GM23338 (cell line): ENCODE measurements around the gene CRISPLD2. TPM values are rescaled to one million over a fixed set of nuclear protein-coding genes. Genes with fewer than 3 reads are reported as not detected.

ENCODE experiments used
- ATAC-seq: fragments of 200-7000 bp; cut with Tn5 transposase; 3 replicates; pipeline ENCODE4 v1.9.1; 2020
- DNase-seq: peaks from one replicate; pipeline ENCODE4 v3.0.0-alpha.2; 2015; ENCODE audit warnings: low spot score
- H2AFZ ChIP-seq: fragments of 200-600 bp; sonication (generic); 2 replicates; pipeline ENCODE4 v1.8.0; 2016; ENCODE audit warnings: antibody characterized with exemption, mild to moderate bottlenecking, moderate library complexity
- H3F3A ChIP-seq: fragments of 200-600 bp; sonication (generic); replicated peaks from 2 replicates; pipeline ENCODE4 v1.8.0; 2017; ENCODE audit warnings: antibody characterized with exemption, mixed run types, low read depth
- H3K27ac ChIP-seq: fragments of 200-600 bp; sonication (generic); 2 replicates; pipeline ENCODE4 v1.6.1; 2016; ENCODE audit warnings: low read depth
- H3K27me3 ChIP-seq: fragments of 200-600 bp; sonication (generic); 2 replicates; pipeline ENCODE4 v1.8.0; 2016; ENCODE audit warnings: mild to moderate bottlenecking, mixed run types, moderate library complexity; ENCODE audit not compliant: insufficient read depth
- H3K36me3 ChIP-seq: fragments of 200-600 bp; sonication (generic); 2 replicates; pipeline ENCODE4 v1.8.0; 2016; ENCODE audit warnings: mild to moderate bottlenecking; ENCODE audit not compliant: insufficient read depth
- H3K4me1 ChIP-seq: fragments of 200-600 bp; sonication (generic); 2 replicates; pipeline ENCODE4 v1.8.0; 2016; ENCODE audit warnings: mild to moderate bottlenecking, moderate library complexity; ENCODE audit not compliant: insufficient read depth
- H3K4me2 ChIP-seq: fragments of 200-600 bp; sonication (generic); 2 replicates; pipeline ENCODE4 v1.7.1; 2017; ENCODE audit warnings: mixed run types
- H3K4me3 ChIP-seq: fragments of 200-600 bp; sonication (generic); 2 replicates; pipeline ENCODE4 v1.6.1; 2016; ENCODE audit warnings: mixed run types
- H3K79me2 ChIP-seq: fragments of 200-600 bp; sonication (generic); replicated peaks from 2 replicates; pipeline ENCODE4 v1.8.0; 2017; ENCODE audit warnings: mild to moderate bottlenecking; ENCODE audit not compliant: insufficient read depth
- H3K9me2 ChIP-seq: fragments of 200-600 bp; sonication (generic); 2 replicates; pipeline ENCODE4 v1.8.0; 2017; ENCODE audit not compliant: insufficient read depth
- H4K20me1 ChIP-seq: fragments of 200-600 bp; sonication (generic); replicated peaks from 2 replicates; pipeline ENCODE4 v1.8.0; 2017; ENCODE audit warnings: mild to moderate bottlenecking; ENCODE audit not compliant: insufficient read depth
- H3K27ac Mint-ChIP-seq: 2 replicates; pipeline ENCODE4 v1.8.0; 2020; ENCODE audit warnings: inconsistent platforms, mild to moderate bottlenecking, moderate library complexity, mixed read lengths
- H3K27me3 Mint-ChIP-seq: 3 replicates; pipeline ENCODE4 v1.8.0; 2022; ENCODE audit warnings: low read depth, mild to moderate bottlenecking, moderate library complexity, mixed read lengths, inconsistent platforms; ENCODE audit not compliant: insufficient read depth, poor library complexity
- H3K36me3 Mint-ChIP-seq: 3 replicates; pipeline ENCODE4 v1.8.0; 2021; ENCODE audit warnings: low read depth, mild to moderate bottlenecking, inconsistent platforms, moderate library complexity, mixed read lengths
- H3K4me1 Mint-ChIP-seq: 3 replicates; pipeline ENCODE4 v1.8.0; 2020; ENCODE audit warnings: mild to moderate bottlenecking, inconsistent platforms, mixed read lengths
- H3K4me3 Mint-ChIP-seq: 3 replicates; pipeline ENCODE4 v1.8.0; 2021; ENCODE audit warnings: moderate library complexity, mild to moderate bottlenecking, inconsistent platforms, mixed read lengths
- H3K9me3 Mint-ChIP-seq: 3 replicates; pipeline ENCODE4 v1.8.0; 2020; ENCODE audit warnings: moderate library complexity, mild to moderate bottlenecking, inconsistent platforms, mixed read lengths
- CREB1 ChIP-seq: fragments of 250-450 bp; sonication (Bioruptor Pico); IDR thresholded peaks from 2 replicates; pipeline ENCODE4 v1.5.0; 2020; ENCODE audit warnings: low read depth, mild to moderate bottlenecking, moderate library complexity
- CTCF ChIP-seq, 2 experiments: fragments of 200-600 bp in 1 of 2; sonication (generic) in 1 of 2; conservative IDR thresholded peaks; 2 replicates each; pipeline versions ENCODE4 v1.5.1 to v1.6.1; 2016 to 2017; ENCODE audit warnings: antibody characterized with exemption in 2 of 2, low read depth in 2 of 2, mild to moderate bottlenecking in 2 of 2, moderate library complexity in 1 of 2
- ETS1 ChIP-seq: IDR thresholded peaks from 2 replicates; pipeline ENCODE4 v1.6.1; 2016; ENCODE audit warnings: antibody characterized with exemption
- EZH2phosphoT487 ChIP-seq: fragments of 200-600 bp; sonication (generic); IDR thresholded peaks from one replicate; pipeline ENCODE4 v1.8.1; 2018; ENCODE audit warnings: antibody characterized with exemption; ENCODE audit not compliant: unreplicated experiment
- JUNB ChIP-seq: IDR thresholded peaks from one replicate; pipeline ENCODE4 v1.6.1; 2016; ENCODE audit warnings: antibody characterized with exemption; ENCODE audit not compliant: unreplicated experiment
- NANOG ChIP-seq: IDR thresholded peaks from 2 replicates; pipeline ENCODE4 v1.6.1; 2016; ENCODE audit warnings: antibody characterized with exemption, borderline replicate concordance
- POLR2AphosphoS5 ChIP-seq: IDR thresholded peaks from 2 replicates; pipeline ENCODE4 v1.6.1; 2016; ENCODE audit warnings: antibody characterized with exemption, low read depth
- REST ChIP-seq: IDR thresholded peaks from one replicate; pipeline ENCODE4 v1.6.1; 2018; ENCODE audit warnings: antibody characterized with exemption; ENCODE audit not compliant: unreplicated experiment
- STAT1 ChIP-seq: IDR thresholded peaks from one replicate; pipeline ENCODE4 v1.6.1; 2016; ENCODE audit warnings: antibody characterized with exemption; ENCODE audit not compliant: unreplicated experiment
- ZNF114 ChIP-seq: fragments of 250-450 bp; sonication (Bioruptor Pico); IDR thresholded peaks from 2 replicates; pipeline ENCODE4 v1.5.0; 2020; ENCODE audit warnings: mild to moderate bottlenecking, moderate library complexity
- ZNF331 ChIP-seq: fragments of 250-450 bp; sonication (Bioruptor Pico); IDR thresholded peaks from 2 replicates; pipeline ENCODE4 v1.5.0; 2020; ENCODE audit warnings: low read depth, mild to moderate bottlenecking, moderate library complexity
- polyA plus RNA-seq: library from polyadenylated mRNA; unstranded; fragments of >200 nt; fragmentation: Nextera tagmentation; extraction: Ambion mirVana; gene quantifications from 2 replicates; pipeline ENCODE4 v1.2.1, GENCODE V29; 2016
- total RNA-seq: library from RNA; depleted of rRNA; stranded (reverse); fragments of >200 nt; shearing (Covaris generic); gene quantifications from 2 replicates; pipeline ENCODE4 v1.2.3, GENCODE V29; 2014

The CRISPLD2 gene
- total and polyA plus RNA-seq, 2 experiments from 2014 or later = 2.6 to 8.3 TPM

GRCh38 chr16:84839054-84839453 is 19.3 kb downstream of the CRISPLD2 start:
- H3K4me1 Mint-ChIP-seq = peaks cover 41% of the 10 kb centered on the region
- DNase-seq (no peak), ATAC-seq (no peak)
- no peak overlapping the region for H3K27ac Mint-ChIP-seq
- Histone ChIP-seq H3K9me2 (no peaks in the 10 kb centered on the region), H2AFZ (no peak overlapping the region), H4K20me1 (no peaks in the 10 kb centered on the region), H3K36me3 (no peaks in the 10 kb centered on the region), H3K4me2 (no peak overlapping the region), H3K27ac (no peak overlapping the region), H3K27me3 (no peaks in the 10 kb centered on the region), H3F3A (0 out of 2 replicates have a peak, but pooled peaks cover 7% of the 10 kb centered on the region), H3K79me2 (no peaks in the 10 kb centered on the region), H3K4me3 (no peak overlapping the region), H3K4me1 (peaks cover 30% of the 10 kb centered on the region)
- no peak overlapping the region for H3K4me3 Mint-ChIP-seq
- no peaks in the 10 kb centered on the region for H3K9me3 Mint-ChIP-seq
- TF ChIP-seq JUNB (no peak), ZNF114 (CRISPR knock-in tag) (no peak), STAT1 (no peak), ETS1 (no peak), POLR2AphosphoS5 (no peak), CTCF (conservative IDR thresholded peaks at IDR 0.05; ENCODE audit: low read depth in 2 of 2) (no peak), EZH2phosphoT487 (no peak), CREB1 (CRISPR knock-in tag) (no peak), ZNF331 (CRISPR knock-in tag) (no peak), REST (no peak)
- H3K27me3 Mint-ChIP-seq = peaks cover 38% of the 10 kb centered on the region
- H3K36me3 Mint-ChIP-seq = no peaks in the 10 kb centered on the region

GRCh38 chr16:84839956-84840355 is 20.2 kb downstream of the CRISPLD2 start:
- no peaks in the 10 kb centered on the region for H3K36me3 ChIP-seq
- Mint-ChIP-seq H3K9me3 (no peaks in the 10 kb centered on the region), H3K4me1 (peaks cover 50% of the 10 kb centered on the region), H3K27ac (no peak overlapping the region), H3K4me3 (no peak overlapping the region), H3K27me3 (peaks cover 45% of the 10 kb centered on the region), H3K36me3 (no peaks in the 10 kb centered on the region)
- peak; percentile 66 for DNase-seq
- H3F3A ChIP-seq = 0 out of 2 replicates have a peak, but pooled peaks cover 9% of the 10 kb centered on the region
- H3K27ac ChIP-seq = no peak overlapping the region
- H3K27me3 ChIP-seq = no peaks in the 10 kb centered on the region
- H2AFZ ChIP-seq = no peak overlapping the region
- no peak overlapping the region for H3K4me2 ChIP-seq
- ATAC-seq = no peak
- no peaks in the 10 kb centered on the region for H4K20me1 ChIP-seq
- H3K9me2 ChIP-seq = no peaks in the 10 kb centered on the region
- H3K4me1 ChIP-seq = peaks cover 39% of the 10 kb centered on the region
- no peak overlapping the region for H3K4me3 ChIP-seq
- H3K79me2 ChIP-seq = no peaks in the 10 kb centered on the region
- TF ChIP-seq NANOG (no peak), POLR2AphosphoS5 (no peak), CREB1 (CRISPR knock-in tag) (no peak), STAT1 (no peak), REST (no peak), JUNB (no peak)
